Hematopoietic multipotent progenitor cell treated with erythropoietin and hydrocortisone succinate and interleukin-3 and kit ligand, for 6 days (in vitro differentiated cells): ENCODE results near the gene GRIK3.

ENCODE experiments used
- DNase-seq: peaks from one replicate; pipeline ENCODE4 v3.0.0-alpha.2; 2015

The GRIK3 gene

GRCh38 chr1:36871146-36871971 is 163.0 kb downstream of the GRIK3 start:
- no peak for DNase-seq

GRCh38 chr1:36869826-36870225 is 164.5 kb downstream of the GRIK3 start:
- no peak for DNase-seq

GRCh38 chr1:36869054-36869453 is 165.3 kb downstream of the GRIK3 start:
- no peak for DNase-seq

GRCh38 chr1:36867575-36867974 is 166.7 kb downstream of the GRIK3 start:
- DNase-seq: no peak

GRCh38 chr1:36866169-36866814 is 168.0 kb downstream of the GRIK3 start:
- DNase-seq: no peak

- no peak for DNase-seq
Observed at GRCh38 chr1:36865602-36865900, 168.8 kb downstream of the GRIK3 start.

- no peak for DNase-seq
Observed at GRCh38 chr1:36864823-36865601, 169.3 kb downstream of the GRIK3 start.

GRCh38 chr1:36864182-36864822 is 170.0 kb downstream of the GRIK3 start:
- peak; percentile 61 for DNase-seq

GRCh38 chr1:36863500-36863899 is 170.8 kb downstream of the GRIK3 start:
- no peak for DNase-seq

- no peak for DNase-seq
Observed at GRCh38 chr1:36863061-36863460, 171.3 kb downstream of the GRIK3 start.

- DNase-seq: no peak
Observed at GRCh38 chr1:36861375-36861774, 172.9 kb downstream of the GRIK3 start.

GRCh38 chr1:36859926-36860325 is 174.4 kb downstream of the GRIK3 start:
- no peak for DNase-seq

GRCh38 chr1:36858981-36859380 is 175.3 kb downstream of the GRIK3 start:
- no peak for DNase-seq

GRCh38 chr1:36858553-36858952 is 175.8 kb downstream of the GRIK3 start:
- DNase-seq: no peak

GRCh38 chr1:36857754-36858153 is 176.6 kb downstream of the GRIK3 start:
- DNase-seq: no peak

- DNase-seq: no peak
Observed at GRCh38 chr1:36855699-36856494, 178.4 kb downstream of the GRIK3 start.

GRCh38 chr1:36853638-36854037 is 180.7 kb downstream of the GRIK3 start:
- DNase-seq: no peak

- DNase-seq: no peak
Observed at GRCh38 chr1:36852586-36852985, 181.7 kb downstream of the GRIK3 start.

GRCh38 chr1:36851595-36851994 is 182.7 kb downstream of the GRIK3 start:
- DNase-seq: no peak

GRCh38 chr1:36851087-36851486 is 183.2 kb downstream of the GRIK3 start:
- DNase-seq: no peak

- DNase-seq: no peak
Observed at GRCh38 chr1:36849956-36850355, 184.4 kb downstream of the GRIK3 start.

- no peak for DNase-seq
Observed at GRCh38 chr1:36847761-36848160, 186.6 kb downstream of the GRIK3 start.

GRCh38 chr1:36847186-36847585 is 187.1 kb downstream of the GRIK3 start:
- no peak for DNase-seq
